Stimulated activated CD8-positive, alpha-beta memory T cell treated with anti-CD3 and anti-CD28 coated beads, Interleukin-2, amount 100 ng/mL, for 1 hour (primary cell): ENCODE results near the gene CCDC106.

Experiments used
- DNase-seq, 2 donors: peaks; one replicate each; pipeline ENCODE4 v3.0.0-alpha.2; 2020; ENCODE audit warnings: low read depth in 2 of 2

CCDC106 gene

GRCh38 chr19:55650602-55651230 is 2.7 kb downstream of the CCDC106 start:
- DNase-seq = no peak

- no peak for DNase-seq
Observed at GRCh38 chr19:55651236-55651635, 3.2 kb downstream of the CCDC106 start.

DNA sequence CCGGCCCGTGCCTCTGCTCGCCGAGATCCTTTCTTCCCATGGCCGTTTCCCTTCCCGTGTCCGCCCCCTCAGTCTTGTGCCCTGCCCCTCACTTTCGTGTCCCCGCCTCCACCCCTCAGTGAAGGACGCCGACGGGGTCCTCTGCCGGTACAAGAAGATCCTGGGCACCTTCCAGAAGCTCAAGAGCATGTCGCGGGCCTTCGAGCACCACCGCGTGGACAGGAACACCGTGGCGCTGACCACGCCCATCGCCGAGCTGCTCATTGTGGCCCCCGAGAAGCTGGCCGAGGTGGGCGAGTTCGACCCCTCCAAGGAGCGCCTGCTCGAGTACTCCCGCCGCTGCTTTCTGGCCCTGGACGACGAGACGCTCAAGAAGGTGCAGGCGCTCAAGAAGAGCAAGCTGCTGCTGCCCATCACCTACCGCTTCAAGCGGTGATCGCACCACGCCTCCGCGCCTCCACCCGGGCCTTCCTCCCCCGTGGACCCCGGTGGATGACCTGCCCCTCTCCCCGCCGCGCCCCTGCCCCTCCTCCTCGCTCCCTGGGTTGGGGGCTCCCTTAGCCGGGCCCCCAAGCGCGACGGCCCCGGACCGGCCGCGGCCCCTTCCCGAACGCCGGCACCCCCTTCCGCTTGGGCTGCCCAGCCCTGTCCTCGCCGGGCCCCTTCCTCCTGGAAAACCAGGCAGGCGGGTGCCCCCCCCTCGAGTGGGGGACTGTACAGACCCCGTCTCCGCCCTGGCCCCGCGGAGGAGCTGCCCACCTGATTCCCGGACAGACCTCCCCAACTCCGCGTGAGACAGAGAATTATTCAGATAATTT is 4.5 kb downstream of the CCDC106 start:
- DNase-seq = no peak

GRCh38 chr19:55653651-55654322 is 5.8 kb downstream of the CCDC106 start:
- DNase-seq = peak; percentile 98 to 99

- peak; percentile 92 to 96 for DNase-seq
Observed at GRCh38 chr19:55654323-55654867, 6.4 kb downstream of the CCDC106 start.

DNA sequence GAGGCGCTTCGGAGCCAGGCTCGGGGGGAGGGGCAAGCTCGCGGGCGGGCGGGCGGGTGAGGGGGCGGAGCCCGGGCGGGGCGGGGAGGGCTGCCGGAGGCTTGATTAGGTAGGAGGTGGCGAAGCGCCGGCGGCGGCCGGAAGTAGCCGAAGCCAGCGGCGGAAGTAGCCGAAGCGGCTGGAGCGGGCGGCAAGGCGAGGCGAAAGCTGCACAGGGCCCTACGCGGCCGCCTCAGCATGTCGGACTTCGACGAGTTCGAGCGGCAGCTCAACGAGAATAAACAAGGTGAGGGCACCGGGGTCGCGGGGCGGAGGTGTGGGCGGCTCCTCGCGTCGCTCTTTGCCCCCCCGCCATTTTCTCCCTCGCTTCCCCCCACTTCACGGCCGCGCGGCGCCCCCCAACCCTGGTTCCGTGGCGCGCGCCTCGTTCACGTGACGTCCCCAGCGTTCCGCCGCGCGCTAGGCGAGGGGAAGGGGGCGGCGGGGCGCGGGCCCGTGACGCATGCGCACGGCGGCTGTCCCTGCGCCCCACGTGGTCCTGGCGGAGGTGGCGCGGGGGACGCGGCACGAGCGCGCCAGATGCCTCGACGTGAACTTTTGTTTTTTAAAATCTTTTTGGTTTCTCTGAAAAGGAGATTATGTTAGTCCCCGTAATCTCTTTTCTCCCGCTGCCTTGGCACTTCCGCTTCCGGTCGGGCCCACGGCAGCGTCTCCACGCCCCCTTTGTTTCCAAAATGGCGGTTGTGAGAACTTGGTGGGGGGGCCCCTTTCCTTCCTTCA is 7.0 kb downstream of the CCDC106 start, which contains the start of gene U2AF2:
Gene U2AF2, plus strand, starts transcription at position 168 of the 780 bp plus-strand sequence. Its CDS starts 70 bp downstream, at position 238.
- DNase-seq = peak; percentile 92 to 95

DNA sequence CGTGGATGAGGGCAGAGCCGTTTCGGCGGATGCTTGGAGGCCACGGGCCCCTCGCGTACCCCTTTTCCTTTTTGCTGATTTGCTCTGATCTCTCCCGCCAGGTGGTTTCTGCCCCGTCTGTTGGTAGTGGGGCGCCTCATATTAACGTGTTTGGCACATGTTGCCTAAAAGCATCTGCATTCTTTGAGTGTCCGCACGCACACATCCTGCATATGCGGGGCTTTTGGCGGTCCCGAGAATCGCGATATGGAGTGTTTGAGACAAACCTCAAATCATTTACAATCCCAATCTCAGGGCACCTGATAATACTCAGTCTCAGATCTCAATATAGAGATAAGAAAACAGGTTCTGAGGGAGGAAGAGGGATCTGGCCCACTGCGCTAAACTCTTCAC is 7.6 kb downstream of the CCDC106 start:
- DNase-seq = no peak

GRCh38 chr19:55656552-55656951 is 8.5 kb downstream of the CCDC106 start:
- no peak for DNase-seq

GRCh38 chr19:55656988-55657747 is 9.2 kb downstream of the CCDC106 start:
- DNase-seq = no peak

- DNase-seq = no peak
Observed at GRCh38 chr19:55658846-55659459, 10.9 kb downstream of the CCDC106 start.

GRCh38 chr19:55659822-55660221 is 11.8 kb downstream of the CCDC106 start:
- no peak for DNase-seq

- no peak for DNase-seq
Observed at GRCh38 chr19:55660404-55660803, 12.4 kb downstream of the CCDC106 start.

DNA sequence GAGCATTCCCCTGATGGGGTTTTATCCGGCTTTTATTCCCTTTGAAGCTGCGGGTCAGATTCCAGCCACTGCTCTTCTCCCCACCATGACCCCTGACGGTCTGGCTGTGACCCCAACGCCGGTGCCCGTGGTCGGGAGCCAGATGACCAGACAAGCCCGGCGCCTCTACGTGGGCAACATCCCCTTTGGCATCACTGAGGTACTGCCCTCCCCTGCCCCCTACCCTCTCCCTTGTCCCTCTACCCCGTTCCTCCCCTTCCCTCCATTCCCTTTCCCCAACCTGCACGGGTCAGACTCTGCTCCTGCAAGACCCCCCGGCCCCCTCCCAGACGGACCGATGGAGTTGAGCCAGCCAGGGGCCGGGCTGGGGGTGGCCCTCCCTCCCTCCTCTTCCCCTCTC is 13.0 kb downstream of the CCDC106 start:
- DNase-seq = no peak

GRCh38 chr19:55661826-55662225 is 13.8 kb downstream of the CCDC106 start:
- no peak for DNase-seq

GRCh38 chr19:55663846-55664536 is 16.0 kb downstream of the CCDC106 start:
- DNase-seq = no peak

DNA sequence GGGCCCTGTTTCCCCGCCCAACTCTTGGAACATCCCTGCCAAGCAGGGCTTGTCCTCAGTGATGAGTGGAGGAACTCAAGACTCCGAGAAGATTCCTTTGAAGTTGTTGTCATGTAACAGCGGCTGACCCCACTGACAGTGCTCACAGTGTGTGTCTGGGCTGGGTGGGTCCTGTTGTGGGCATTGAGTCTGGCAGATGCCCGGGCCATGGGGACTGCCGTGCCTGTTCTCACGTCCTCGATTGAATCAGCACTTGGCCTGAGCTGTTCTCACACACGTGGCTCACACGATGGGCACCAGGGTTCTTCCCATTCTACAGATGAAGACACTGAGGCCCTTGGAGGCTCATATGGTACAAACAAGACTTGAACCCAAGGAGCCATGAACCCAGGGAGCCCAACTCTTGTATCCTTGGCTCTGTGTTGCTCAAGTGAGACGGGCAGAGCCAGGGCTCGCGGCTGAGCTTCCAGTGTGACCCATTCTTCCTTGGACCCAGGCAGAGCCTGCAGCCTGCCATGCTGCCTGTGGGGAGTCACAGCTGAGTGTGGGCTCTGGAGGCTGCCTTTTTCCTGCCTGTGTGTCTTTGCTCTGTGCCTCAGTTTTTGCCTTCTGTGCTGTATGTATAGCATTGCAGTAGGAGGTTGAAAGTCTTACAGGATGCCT is 18.5 kb downstream of the CCDC106 start:
- DNase-seq = no peak

DNA sequence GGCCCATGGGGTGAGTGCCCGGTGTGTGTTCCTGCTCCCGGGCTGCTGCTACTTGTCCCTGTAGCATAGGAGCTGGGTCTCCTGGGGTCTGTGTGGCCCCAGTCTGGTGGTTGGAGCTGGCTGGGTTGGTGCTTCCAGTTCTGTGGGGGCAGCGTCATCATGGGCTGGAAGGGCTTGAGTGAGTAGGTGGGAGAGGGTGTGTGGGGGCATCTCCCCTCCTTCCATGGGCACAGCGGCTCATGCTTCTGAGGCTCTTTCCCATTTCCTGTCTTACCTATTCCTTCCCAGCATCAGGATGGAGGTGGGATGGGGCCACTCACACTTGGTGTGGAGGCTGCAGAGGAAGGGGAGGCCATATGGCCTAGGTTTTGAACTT is 19.0 kb downstream of the CCDC106 start:
- DNase-seq = no peak

DNA sequence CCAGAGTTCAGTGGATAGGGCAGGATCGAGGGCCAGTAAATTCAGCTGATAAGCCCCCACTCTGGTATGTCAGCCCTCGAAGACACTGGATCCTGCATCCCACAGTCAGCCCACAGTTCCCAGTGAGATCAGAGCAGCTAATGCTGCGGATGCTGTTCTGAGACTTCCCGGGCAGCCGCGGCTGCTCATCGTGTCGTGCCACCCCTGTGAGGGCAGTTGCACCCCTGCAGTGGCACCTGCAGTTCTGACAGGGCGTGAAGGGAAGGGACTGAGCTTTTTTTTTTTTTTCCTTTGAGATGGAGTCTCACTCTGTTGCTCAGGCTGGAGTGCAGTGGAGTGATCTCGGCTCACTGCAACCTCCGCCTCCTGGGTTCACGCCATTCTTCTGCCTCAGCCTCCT is 19.5 kb downstream of the CCDC106 start:
- no peak for DNase-seq

DNA sequence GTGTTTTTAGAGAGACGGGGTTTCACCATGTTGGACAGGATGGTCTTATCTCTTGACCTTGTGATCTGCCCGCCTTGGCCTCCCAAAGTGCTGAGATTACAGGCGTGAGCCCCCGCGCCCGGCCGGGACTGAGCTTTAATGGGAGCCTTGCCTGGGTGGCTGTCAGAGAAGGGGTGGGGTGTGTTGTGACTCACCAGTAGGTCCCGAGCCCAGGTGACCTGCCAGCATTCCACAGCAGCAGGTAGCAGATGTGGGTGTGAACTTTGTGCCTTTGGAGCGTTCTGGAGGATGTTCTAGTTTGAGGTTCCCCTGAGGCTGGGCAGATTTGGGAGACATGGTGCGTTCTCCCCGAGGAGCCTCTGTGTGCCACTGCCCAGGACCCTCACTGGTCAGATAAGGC is 19.9 kb downstream of the CCDC106 start:
- DNase-seq = no peak
